C4-2B (cell line): ENCODE results near the gene DLX2.
"Not testable (repeated sequence)": the region's sequence is repeated elsewhere in the genome, so short reads cannot be mapped to it uniquely, and the experiment has no call there.

ENCODE experiments used
- H3K27ac ChIP-seq: fragments of 450-650 bp; 2 replicates; pipeline ENCODE4 v1.5.1; 2017
- CTCF ChIP-seq: fragments of 450-650 bp; conservative IDR thresholded peaks from 2 replicates; pipeline ENCODE4 v1.5.1; 2017; ENCODE audit warnings: mild to moderate bottlenecking
- ZFX ChIP-seq: fragments of 450-650 bp; IDR thresholded peaks from 2 replicates; pipeline ENCODE4 v1.6.1; 2017

DLX2 gene

GRCh38 chr2:172073518-172073917 lies 29.2 kb downstream of the DLX2 start:
- no peak overlapping the region for H3K27ac ChIP-seq
- TF ChIP-seq CTCF (no peak), ZFX (no peak)

- no peak overlapping the region for H3K27ac ChIP-seq
- no peak for TF ChIP-seq ZFX
- TF ChIP-seq CTCF = no peak
These were observed 30.0 kb downstream of the DLX2 start for GRCh38 chr2:172072706-172073105.

GRCh38 chr2:172072303-172072702 lies 30.4 kb downstream of the DLX2 start:
- H3K27ac ChIP-seq = no peak overlapping the region
- TF ChIP-seq ZFX (no peak), CTCF (no peak)

DNA sequence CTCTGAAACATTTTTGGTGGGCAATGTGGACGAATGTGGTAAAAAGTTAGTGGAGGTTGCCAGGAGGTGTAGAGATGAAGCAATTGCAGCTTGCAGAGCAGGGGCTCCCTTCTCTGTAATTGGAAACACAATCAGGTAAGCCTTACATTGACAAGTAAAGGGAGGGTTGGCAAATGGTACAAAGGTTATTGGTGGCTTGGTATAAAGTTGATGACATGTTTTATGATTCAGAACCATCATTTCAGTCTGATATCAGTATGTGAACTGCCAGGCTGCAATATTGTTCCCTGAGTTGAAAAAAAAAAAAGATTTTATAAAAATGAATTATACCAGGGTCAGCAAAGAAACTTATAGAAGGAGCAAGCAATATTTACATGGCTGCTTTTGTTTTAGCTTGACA lies 31.8 kb downstream of the DLX2 start:
- TF ChIP-seq ZFX = no peak

DNA sequence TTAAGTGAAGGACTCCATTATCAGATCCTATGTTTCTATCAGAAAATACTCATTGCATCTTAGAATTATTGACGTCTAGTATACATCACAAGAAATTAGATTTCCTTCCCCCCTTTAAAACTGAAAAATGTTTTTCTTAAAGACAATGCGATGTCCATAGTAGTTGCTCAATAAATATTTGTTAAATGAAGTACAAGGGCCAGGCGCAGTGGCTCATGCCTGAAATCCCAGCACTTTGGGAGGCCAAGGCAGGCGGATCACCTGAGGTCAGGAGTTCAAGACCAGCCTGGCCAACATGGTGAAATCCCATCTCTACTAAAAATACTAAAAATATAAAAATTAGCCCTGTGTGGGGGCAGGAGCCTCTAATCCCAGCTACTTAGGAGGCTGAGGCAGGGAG lies 34.8 kb downstream of the DLX2 start:
- not testable (repeated sequence) for H3K27ac ChIP-seq

More for the DNA sequence above, 31.8 kb downstream of the DLX2 start:
- no peak overlapping the region for H3K27ac ChIP-seq

DNA sequence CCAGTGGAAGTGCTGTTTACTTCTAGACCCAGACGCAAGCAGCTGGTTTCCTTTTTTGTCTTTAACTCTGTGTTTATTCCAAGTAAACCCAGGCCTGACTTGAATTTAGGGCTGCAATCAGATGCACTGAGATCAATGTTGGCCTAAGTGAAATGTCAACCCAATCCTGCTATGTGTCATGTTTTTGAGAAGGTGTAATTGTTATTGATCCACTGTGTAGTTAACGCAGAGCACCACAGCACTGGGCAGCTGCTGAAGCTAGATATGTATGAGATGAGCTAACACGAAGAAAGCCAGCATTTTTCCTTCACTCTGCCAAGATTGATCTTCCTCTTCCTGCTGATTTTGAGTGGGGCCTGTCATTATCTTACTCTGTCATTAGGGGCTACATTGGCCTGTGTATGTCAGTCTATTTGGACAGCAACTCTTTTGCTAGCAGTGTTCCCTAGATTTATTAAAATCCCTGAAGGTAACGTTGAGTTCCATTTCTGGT lies 36.3 kb downstream of the DLX2 start:
- TF ChIP-seq CTCF = no peak
- TF ChIP-seq ZFX = no peak
- H3K27ac ChIP-seq = no peak overlapping the region

DNA sequence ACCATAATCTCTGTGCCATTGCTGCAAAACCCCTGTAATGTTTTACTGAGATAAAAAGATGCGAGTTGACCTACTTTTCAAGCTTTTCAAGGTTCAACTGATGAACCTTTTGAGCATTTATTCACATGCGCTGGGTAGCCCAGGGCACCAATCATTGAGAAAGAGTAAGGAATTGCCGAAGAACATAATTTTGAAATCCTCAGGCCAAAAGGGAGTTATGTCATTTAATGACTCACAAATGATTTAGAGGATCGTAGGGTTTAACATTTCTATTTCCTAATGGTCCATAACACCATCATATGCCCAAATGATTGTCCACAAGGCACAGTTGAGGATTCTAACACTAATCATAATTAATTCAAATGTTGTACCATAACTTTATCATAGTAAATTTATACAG lies 37.6 kb downstream of the DLX2 start:
- no peak overlapping the region for H3K27ac ChIP-seq

DNA sequence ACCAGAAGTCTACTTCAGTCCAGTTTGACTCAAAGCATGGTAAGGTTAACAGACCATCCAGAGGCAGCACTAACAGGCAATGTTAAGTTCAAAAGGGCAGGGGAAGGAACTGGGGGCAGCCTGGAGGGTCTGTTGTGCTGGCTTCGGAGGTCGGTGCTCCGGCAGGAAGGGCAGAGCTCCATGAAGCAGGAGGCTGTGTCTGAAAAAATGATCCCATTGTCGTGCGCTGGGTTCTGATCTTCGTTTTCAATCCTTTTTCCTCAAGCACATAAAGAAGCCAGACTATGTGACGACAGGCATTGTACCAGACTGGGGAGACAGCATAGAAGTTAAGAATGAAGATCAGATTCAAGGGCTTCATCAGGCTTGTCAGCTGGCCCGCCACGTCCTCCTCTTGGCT lies 39.3 kb downstream of the DLX2 start:
- TF ChIP-seq CTCF (no peak), ZFX (no peak)
- H3K27ac ChIP-seq = no peak overlapping the region

More for the DNA sequence above, 37.6 kb downstream of the DLX2 start:
- TF ChIP-seq CTCF (no peak), ZFX (no peak)
